ENCODE results near the gene FAM131A. TPM values are rescaled to one million over a fixed set of nuclear protein-coding genes. Genes with fewer than 3 reads are reported as not detected.

FAM131A gene, protein sequence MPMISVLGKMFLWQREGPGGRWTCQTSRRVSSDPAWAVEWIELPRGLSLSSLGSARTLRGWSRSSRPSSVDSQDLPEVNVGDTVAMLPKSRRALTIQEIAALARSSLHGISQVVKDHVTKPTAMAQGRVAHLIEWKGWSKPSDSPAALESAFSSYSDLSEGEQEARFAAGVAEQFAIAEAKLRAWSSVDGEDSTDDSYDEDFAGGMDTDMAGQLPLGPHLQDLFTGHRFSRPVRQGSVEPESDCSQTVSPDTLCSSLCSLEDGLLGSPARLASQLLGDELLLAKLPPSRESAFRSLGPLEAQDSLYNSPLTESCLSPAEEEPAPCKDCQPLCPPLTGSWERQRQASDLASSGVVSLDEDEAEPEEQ
- polyA plus RNA-seq, result 3.1 and 10.4 TPM in 2 replicates

DNA sequence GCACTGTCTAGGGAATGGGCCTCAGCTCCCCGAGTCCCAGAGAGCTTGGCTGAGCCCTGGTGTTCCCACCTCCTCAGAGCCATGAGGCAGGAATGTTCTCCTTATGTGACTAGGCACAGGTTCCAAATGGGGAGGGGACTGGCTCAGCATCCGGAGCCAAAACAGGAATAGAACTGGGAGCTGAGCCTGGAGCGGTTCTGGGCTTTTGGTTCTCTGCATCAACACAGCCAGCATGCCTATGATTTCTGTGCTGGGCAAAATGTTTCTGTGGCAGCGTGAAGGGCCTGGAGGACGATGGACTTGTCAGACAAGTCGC lies at the start of gene FAM131A:
FAM131A (plus strand) TSS at position 202 of the 316 bp plus-strand sequence; CDS start at position 233, 31 bp downstream.

DNA sequence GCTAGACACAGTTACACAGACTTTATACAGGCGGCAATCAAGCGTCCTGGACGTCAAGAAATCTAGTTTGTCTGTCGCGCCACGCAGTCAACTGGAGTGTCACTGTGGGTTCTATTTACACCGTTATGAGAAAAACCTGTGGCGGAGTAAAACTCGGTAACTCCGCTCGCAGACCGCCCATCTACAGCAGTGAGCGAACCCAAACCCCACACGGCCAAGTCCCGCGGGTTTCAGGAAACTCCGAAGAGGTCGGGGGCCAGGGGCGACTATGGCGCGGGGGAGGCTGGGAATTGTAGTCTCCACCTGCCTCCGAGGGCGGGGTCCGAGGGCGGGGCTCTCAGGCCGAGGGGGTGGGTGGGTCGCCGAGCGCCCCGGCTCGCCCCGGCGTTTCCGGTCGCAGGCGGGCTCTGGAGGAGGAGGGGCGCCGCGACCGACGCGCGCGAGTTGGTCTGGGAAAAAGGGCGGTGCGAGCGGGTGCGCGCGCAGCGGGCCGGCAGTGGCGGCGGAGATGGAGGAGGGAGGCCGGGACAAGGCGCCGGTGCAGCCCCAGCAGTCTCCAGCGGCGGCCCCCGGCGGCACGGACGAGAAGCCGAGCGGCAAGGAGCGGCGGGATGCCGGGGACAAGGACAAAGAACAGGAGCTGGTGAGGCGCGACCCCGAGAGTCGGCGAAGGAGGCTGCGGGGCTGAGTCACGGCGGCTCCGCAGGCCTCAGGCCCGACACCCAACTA lies 38.5 kb upstream of the FAM131A start, which contains the start of gene PSMD2:
PSMD2 (plus strand) TSS at position 483 of the 729 bp plus-strand sequence; CDS start at position 509, 26 bp downstream.

DNA sequence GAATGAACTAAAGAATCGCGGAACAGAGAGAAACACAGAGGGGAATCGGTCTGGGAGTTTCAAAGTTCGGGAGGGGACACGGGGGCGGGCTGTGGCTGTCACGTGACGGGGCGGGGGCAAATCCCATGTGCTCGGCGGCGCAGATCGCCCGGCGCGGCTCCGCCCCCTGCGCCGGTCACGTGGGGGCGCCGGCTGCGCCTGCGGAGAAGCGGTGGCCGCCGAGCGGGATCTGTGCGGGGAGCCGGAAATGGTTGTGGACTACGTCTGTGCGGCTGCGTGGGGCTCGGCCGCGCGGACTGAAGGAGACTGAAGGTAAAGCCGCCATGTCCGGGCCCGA lies 23.1 kb upstream of the FAM131A start, which contains the start of gene EIF4G1:
EIF4G1 (plus strand) TSS at position 244 of the 337 bp plus-strand sequence. CDS start 1,191 bp downstream, outside the sequence.

DNA sequence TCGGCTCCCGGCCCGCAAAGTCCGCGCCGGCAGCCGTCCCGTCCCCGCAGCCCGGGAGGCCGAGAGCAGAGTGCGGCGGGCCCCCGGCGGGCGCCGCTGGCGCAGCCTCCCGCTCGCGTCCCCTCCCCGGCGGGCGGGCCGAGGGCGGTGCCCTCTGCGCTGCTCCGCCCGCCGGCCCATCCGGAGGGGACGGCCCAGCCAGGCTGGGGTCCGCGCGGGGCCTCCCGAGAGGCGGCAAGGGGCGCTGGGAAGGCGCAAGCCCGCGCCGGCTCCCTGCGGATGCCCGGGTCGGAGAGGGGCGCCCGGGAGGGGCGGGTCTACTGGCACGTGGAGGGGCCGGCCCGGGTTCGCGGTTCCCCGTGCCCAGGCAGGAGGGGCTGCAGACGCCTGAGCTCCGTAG lies 24.1 kb downstream of the FAM131A start, which contains the start of the genes CLCN2 and POLR2H:
CLCN2 (minus strand) TSS at position 74 of the 400 bp plus-strand sequence. CDS start 126 bp downstream, outside the sequence.
POLR2H (plus strand) TSS at position 179 of the 400 bp plus-strand sequence. CDS start 1,783 bp downstream, outside the sequence.

DNA sequence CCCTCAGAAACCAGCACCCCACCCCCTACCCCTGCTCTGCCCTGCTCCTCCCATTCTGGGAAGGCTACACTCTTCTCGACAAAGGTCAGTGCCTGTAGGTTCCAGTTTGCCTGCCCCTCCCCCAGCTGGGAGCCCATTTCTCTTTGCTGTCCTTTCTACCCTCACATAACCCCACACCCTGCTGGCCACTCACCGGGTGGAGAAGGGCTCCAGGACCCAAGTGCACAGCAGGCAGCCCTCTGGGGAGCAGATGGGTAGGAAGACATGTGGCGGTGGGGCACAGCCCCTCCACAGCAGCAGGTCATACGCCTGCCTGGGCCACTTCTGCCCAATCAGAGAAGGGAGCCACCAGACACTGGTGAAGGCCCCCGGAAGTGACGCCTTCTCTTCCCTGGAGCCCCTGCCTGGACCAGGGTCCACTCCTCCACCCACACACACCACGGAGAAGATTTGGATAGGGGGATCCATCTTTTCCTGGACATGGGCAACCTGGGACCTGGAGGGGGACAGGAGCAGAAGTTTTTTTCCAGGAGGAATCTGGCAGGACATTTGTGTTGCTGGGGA lies 40.6 kb downstream of the FAM131A start, which contains the start of gene THPO:
THPO (minus strand) TSS at position 326 of the 564 bp plus-strand sequence. CDS start 1,948 bp downstream, outside the sequence.

DNA sequence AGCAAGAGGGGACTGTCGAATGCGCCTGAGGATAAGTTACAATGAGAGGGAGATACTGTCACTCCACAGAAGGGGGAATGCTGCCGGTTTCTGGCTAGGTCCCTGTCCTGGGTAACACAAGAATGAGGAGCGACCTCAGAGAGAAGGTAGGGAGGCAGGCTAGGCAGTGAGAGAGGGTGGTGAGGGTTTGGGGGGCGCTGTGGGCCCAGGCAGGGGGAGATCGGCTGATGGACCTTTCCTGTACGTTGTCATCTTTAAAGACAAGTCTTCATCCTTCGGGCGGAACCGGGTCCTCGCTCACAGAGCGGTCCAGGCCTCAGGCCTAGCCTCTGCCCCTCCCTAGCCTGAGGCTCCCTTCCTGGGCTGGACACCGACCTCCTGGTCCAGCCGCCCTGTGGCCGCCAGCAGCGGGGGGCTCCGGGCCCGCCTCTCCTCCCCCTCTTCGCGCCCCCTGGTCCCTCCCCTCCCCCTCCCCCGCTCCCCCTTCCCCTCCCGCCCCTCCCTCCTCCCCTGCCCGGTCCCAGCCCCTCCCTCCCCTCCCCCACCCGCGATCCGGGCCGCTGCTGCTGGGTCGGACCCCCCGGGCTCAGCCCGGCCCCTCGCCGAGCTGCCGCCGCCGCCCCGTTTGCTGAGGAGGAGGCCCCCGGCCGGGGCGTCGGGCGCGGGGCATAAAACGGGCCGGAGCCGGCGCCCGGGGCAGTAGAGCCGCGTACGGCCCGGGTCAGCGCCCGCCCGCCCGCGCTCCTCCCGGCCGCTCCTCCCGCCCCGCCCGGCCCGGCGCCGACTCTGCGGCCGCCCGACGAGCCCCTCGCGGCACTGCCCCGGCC lies 42.2 kb downstream of the FAM131A start, which contains the start of gene CHRD:
CHRD (plus strand) TSS at position 697 of the 827 bp plus-strand sequence. CDS start 265 bp downstream, outside the sequence.

Other genes with a start within 250 kb of the FAM131A start
- not detected in 2 replicates for gene HTR3E, start 240.5 kb upstream of the FAM131A start, polyA plus RNA-seq
- 18.7 and 30.0 TPM in 2 replicates for gene EIF2B5, start 202.2 kb upstream of the FAM131A start, polyA plus RNA-seq
- gene DVL3, start 182.2 kb upstream of the FAM131A start, polyA plus RNA-seq, result 2.8 and 3.7 TPM in 2 replicates
- 245 and 317 TPM in 2 replicates for gene AP2M1, start 162.7 kb upstream of the FAM131A start, polyA plus RNA-seq
- gene ABCF3, start 151.4 kb upstream of the FAM131A start, polyA plus RNA-seq, result 36.2 and 42.7 TPM in 2 replicates
- 0.89 and 2.1 TPM in 2 replicates for gene VWA5B2, start 108.0 kb upstream of the FAM131A start, polyA plus RNA-seq
- gene ALG3, start 88.6 kb upstream of the FAM131A start, polyA plus RNA-seq, result 19.4 and 34.3 TPM in 2 replicates
- 2.5 and 3.6 TPM in 2 replicates for gene EEF1AKMT4, start 87.9 kb upstream of the FAM131A start, polyA plus RNA-seq
- gene CAMK2N2, start 76.0 kb upstream of the FAM131A start, polyA plus RNA-seq, result 27.7 and 48.7 TPM in 2 replicates
- 1.2 and 3.1 TPM in 2 replicates for gene ECE2, start 61.6 kb upstream of the FAM131A start, polyA plus RNA-seq
- 83.9 and 152 TPM in 2 replicates for gene PSMD2, start 38.4 kb upstream of the FAM131A start, polyA plus RNA-seq
- gene EIF4G1, start 23.0 kb upstream of the FAM131A start, polyA plus RNA-seq, result 47.4 and 73.4 TPM in 2 replicates
- gene CLCN2, start 24.0 kb downstream of the FAM131A start, polyA plus RNA-seq, result 0.71 and 2.6 TPM in 2 replicates
- 49.1 and 108 TPM in 2 replicates for gene POLR2H, start 24.1 kb downstream of the FAM131A start, polyA plus RNA-seq
- 1.4 TPM in 1 of 2 replicates, not detected in the other for gene THPO, start 40.6 kb downstream of the FAM131A start, polyA plus RNA-seq
- gene CHRD, start 42.5 kb downstream of the FAM131A start, polyA plus RNA-seq, result 0.69 TPM in 1 of 2 replicates, not detected in the other
- 0.05 and 0.20 TPM in 2 replicates for gene EPHB3, start 224.2 kb downstream of the FAM131A start, polyA plus RNA-seq

Data from Purkinje cell (primary cell).